Natural killer cell (primary cell): ENCODE data around the gene ENTPD8. TPM values are rescaled to one million over a fixed set of nuclear protein-coding genes. Genes with fewer than 3 reads are reported as not detected.

Experiments used
- ATAC-seq, 3 donors: fragments of 150-1000 bp in 2 of 3; fragments of 200-7000 bp in 1 of 3; cut with Tn5 transposase; 1 replicate in 1 of 3; 2 replicates in 2 of 3; pipeline ENCODE4 v1.10.0; 2021; ENCODE audit warnings: mild to moderate bottlenecking in 2 of 3, moderate library complexity in 2 of 3
- DNase-seq, 2 donors: peaks; one replicate each; pipeline versions ENCODE4 v3.0.0 to v3.0.0-alpha.2; 2013 to 2021; ENCODE audit warnings: mixed read lengths in 1 of 2
- H3K27ac ChIP-seq: one replicate; pipeline ENCODE4 v1.5.1; 2013; ENCODE audit warnings: mild to moderate bottlenecking, low read length
- H3K27me3 ChIP-seq: one replicate; pipeline ENCODE4 v1.6.1; 2013; ENCODE audit warnings: low read length; ENCODE audit not compliant: control insufficient read depth, insufficient read depth
- H3K36me3 ChIP-seq: one replicate; pipeline ENCODE4 v1.6.1; 2013; ENCODE audit warnings: low read length; ENCODE audit not compliant: control insufficient read depth, insufficient read depth
- H3K4me1 ChIP-seq: one replicate; pipeline ENCODE4 v1.6.1; 2013; ENCODE audit warnings: low read length; ENCODE audit not compliant: control insufficient read depth, insufficient read depth
- H3K4me3 ChIP-seq: one replicate; pipeline ENCODE4 v1.5.1; 2013; ENCODE audit warnings: low read length
- H3K9me3 ChIP-seq: one replicate; pipeline ENCODE4 v1.6.1; 2013; ENCODE audit warnings: low read length; ENCODE audit not compliant: control insufficient read depth, insufficient read depth
- H3K27ac Mint-ChIP-seq, 2 donors: one replicate each; pipeline ENCODE4 v1.8.0; 2022; ENCODE audit warnings: mild to moderate bottlenecking in 2 of 2, mixed read lengths in 2 of 2, moderate library complexity in 1 of 2
- H3K27me3 Mint-ChIP-seq, 2 donors: one replicate each; pipeline ENCODE4 v1.8.0; 2022; ENCODE audit warnings: low read depth in 2 of 2, mixed read lengths in 2 of 2
- H3K36me3 Mint-ChIP-seq: one replicate; pipeline ENCODE4 v1.8.0; 2022; ENCODE audit warnings: mixed read lengths
- H3K4me1 Mint-ChIP-seq, 2 donors: one replicate each; pipeline ENCODE4 v1.8.0; 2022; ENCODE audit warnings: mixed read lengths in 2 of 2
- H3K4me3 Mint-ChIP-seq: one replicate; pipeline ENCODE4 v1.8.0; 2022; ENCODE audit warnings: mild to moderate bottlenecking, moderate library complexity, mixed read lengths
- H3K9me3 Mint-ChIP-seq, 2 donors: one replicate each; pipeline ENCODE4 v1.8.0; 2022; ENCODE audit warnings: mixed read lengths in 2 of 2
- WGBS: methylation state at CpG from one replicate; pipeline ENCODE4 v1.1.7; 2013; ENCODE audit warnings: missing lambda C conversion rate; ENCODE audit not compliant: insufficient coverage; 5-methylcytosine and 5-hydroxymethylcytosine counted together
- intact Hi-C: fragments of 100-400 bp; cut with micrococcal nuclease; formaldehyde crosslinking; loops from one replicate; pipeline ENCODE4 v1.14.2; 2022
- total RNA-seq, 4 donors: library from RNA; stranded (reverse); fragments of 120-200 nt in 1 of 4; gene quantifications; one replicate each; pipeline versions ENCODE4 v1.2.3 to v1.2.4, GENCODE V29; 2013 to 2022
- TF ChIP-seq, protein P1 (sequence below): fragments of 200-600 bp; IDR thresholded peaks from one replicate; pipeline ENCODE4 v1.8.0; 2022; ENCODE audit warnings: antibody characterized with exemption

The ENTPD8 gene
- total RNA-seq, 3 donors from 2014 or later (not counting 1 experiment from before 2014, with no cell fraction given), result not detected

- Histone ChIP-seq H3K27ac (no peak overlapping the region), H3K27me3 (no peaks in the 10 kb centered on the region), H3K4me3 (no peak overlapping the region), H3K4me1 (peaks cover 16% of the 10 kb centered on the region), H3K9me3 (no peaks in the 10 kb centered on the region), H3K36me3 (no peaks in the 10 kb centered on the region)
- WGBS, result 89% methylated on average over 6 of the region's 6 CpGs
- Mint-ChIP-seq H3K9me3 (no peaks in the 10 kb centered on the region), H3K27ac (no peak overlapping the region), H3K4me1 (peaks cover 0 to 5% of the 10 kb centered on the region in 2 donors), H3K27me3 (no peaks in the 10 kb centered on the region), H3K36me3 (no peaks in the 10 kb centered on the region), H3K4me3 (no peak overlapping the region)
- ATAC-seq (no peak), DNase-seq (no peak)
- TF ChIP-seq, protein P1, sequence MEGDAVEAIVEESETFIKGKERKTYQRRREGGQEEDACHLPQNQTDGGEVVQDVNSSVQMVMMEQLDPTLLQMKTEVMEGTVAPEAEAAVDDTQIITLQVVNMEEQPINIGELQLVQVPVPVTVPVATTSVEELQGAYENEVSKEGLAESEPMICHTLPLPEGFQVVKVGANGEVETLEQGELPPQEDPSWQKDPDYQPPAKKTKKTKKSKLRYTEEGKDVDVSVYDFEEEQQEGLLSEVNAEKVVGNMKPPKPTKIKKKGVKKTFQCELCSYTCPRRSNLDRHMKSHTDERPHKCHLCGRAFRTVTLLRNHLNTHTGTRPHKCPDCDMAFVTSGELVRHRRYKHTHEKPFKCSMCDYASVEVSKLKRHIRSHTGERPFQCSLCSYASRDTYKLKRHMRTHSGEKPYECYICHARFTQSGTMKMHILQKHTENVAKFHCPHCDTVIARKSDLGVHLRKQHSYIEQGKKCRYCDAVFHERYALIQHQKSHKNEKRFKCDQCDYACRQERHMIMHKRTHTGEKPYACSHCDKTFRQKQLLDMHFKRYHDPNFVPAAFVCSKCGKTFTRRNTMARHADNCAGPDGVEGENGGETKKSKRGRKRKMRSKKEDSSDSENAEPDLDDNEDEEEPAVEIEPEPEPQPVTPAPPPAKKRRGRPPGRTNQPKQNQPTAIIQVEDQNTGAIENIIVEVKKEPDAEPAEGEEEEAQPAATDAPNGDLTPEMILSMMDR, result no peak
- intact Hi-C loops, result no loop called here
Measured at GRCh38 chr9:137428311-137428630, 12.9 kb downstream of the ENTPD8 start.

DNA sequence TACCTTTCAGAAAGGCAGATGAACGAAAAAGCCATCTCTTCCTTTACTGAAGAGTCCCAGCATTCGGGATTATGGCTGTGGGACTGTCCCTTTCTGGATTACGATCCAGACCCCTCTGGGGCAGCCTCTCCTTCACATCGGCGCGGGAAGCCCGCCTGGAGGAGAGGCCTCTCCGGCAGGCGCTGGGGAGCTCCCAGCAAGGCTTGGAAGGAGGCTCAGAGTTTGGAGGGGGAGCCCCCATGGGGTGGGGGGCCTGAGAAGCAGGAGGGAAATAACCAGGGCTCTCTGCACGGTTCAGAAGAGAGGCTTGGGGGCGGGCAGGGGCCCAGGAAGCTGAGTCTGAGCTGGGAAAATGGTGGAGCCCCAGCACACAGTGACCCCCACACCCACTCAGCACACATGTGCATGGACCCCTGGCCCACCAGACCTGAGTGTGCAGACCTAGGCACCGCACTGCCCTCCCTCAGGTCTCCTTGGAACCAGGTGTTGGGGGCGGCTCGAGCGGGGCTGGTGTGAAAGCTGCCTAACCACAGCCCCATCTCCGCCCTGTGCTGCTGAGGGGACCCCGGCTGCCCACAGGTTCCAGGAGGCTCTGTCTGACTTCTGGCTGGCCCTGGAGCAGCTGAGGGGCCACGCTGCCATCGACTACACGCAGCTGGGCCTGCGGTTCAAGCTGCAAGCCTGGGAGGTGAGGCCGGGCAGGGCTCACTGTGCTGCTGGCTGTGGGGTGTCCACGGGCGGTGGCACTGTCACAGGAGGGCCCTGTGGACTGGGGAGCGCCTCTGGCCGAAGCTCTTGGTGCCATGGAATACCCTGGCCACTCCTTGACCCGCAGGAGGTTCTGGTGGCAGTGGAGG lies 13.5 kb downstream of the ENTPD8 start:
- Mint-ChIP-seq H3K27ac (no peak overlapping the region), H3K27me3 (no peaks in the 10 kb centered on the region), H3K36me3 (no peaks in the 10 kb centered on the region), H3K4me1 (peaks cover 0 to 5% of the 10 kb centered on the region in 2 donors), H3K9me3 (no peaks in the 10 kb centered on the region), H3K4me3 (no peak overlapping the region)
- DNase-seq (no peak), ATAC-seq (no peak)
- 72% methylated on average over 27 of the region's 27 CpGs for WGBS
- Histone ChIP-seq H3K9me3 (no peaks in the 10 kb centered on the region), H3K27ac (no peak overlapping the region), H3K4me1 (peaks cover 12% of the 10 kb centered on the region), H3K36me3 (no peaks in the 10 kb centered on the region), H3K4me3 (no peak overlapping the region), H3K27me3 (no peaks in the 10 kb centered on the region)
- intact Hi-C loops, result no loop called here
- TF ChIP-seq, protein P1, result no peak

DNA sequence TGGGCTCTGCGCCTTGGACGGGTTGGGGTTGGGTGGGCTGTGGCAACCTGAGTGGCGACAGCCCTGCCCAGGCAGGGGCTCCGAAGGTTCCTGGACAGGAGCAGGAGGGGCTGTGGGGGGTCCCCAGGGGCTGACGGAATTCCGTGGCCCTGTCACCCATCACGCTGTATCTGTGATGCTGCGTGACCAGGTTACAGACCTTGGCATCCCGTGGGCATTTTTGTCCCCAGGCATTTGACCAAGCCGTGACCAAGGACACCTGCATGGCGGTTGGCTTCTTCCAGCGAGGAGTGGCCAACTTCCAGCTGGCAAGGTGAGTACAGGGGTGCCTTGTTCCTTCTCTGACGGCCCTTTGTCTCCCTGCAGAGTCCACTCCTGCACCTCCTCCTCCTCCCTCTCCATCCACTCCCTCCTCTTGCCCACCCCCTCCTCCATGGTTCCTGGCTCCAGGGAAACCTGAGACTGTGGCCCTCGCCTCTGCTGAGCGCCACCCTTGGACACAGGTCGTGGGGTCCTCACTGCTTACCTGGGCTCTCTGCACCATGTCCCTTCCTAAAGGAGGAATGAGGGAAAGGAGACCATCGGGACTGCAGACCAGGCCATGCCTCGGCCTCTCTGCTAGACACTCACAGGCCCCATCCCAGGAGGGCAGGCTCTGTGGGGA lies 15.0 kb downstream of the ENTPD8 start:
- Mint-ChIP-seq H3K27ac (no peak overlapping the region), H3K36me3 (no peaks in the 10 kb centered on the region), H3K9me3 (no peaks in the 10 kb centered on the region), H3K4me1 (peaks cover 0 to 5% of the 10 kb centered on the region in 2 donors), H3K4me3 (no peak overlapping the region), H3K27me3 (no peaks in the 10 kb centered on the region)
- Histone ChIP-seq H3K4me1 (peaks cover 22% of the 10 kb centered on the region), H3K36me3 (no peaks in the 10 kb centered on the region), H3K27ac (no peak overlapping the region), H3K27me3 (no peaks in the 10 kb centered on the region), H3K4me3 (no peak overlapping the region), H3K9me3 (no peaks in the 10 kb centered on the region)
- DNase-seq (no peak), ATAC-seq (no peak)
- WGBS, result 91% methylated on average over 17 of the region's 18 CpGs
- TF ChIP-seq, protein P1, result no peak
- intact Hi-C loops, result no loop called here
